SK-N-SH (cell line): ENCODE results near the gene RTN4RL1. TPM values are rescaled to one million over a fixed set of nuclear protein-coding genes. Genes with fewer than 3 reads are reported as not detected.

Experiments used
- CTCF ChIA-PET: fragments of 300-600, 350-600 bp; formaldehyde crosslinking; extraction: SDS; loops from one replicate; lab custom pipeline; 2021; lab: Yijun Ruan, JAX
- POLR2A ChIA-PET: fragments of 350-600 bp; sonication (Branson Sonifier 250); formaldehyde crosslinking; extraction: SDS; loops from one replicate; lab custom pipeline; 2020; ENCODE audit warnings: antibody characterized with exemption, inconsistent platforms; lab: Yijun Ruan, JAX
- DNase-seq: peaks from one replicate; pipeline ENCODE4 v3.0.0; 2012
- H2AFZ ChIP-seq: fragments of 200-600 bp; sonication (generic); 2 replicates; pipeline ENCODE4 v1.8.1; 2016; ENCODE audit warnings: antibody characterized with exemption, mild to moderate bottlenecking, low read depth
- H3F3A ChIP-seq: fragments of 200-600 bp; sonication (generic); replicated peaks from 2 replicates; pipeline ENCODE3; 2016; ENCODE audit warnings: antibody characterized with exemption, mild to moderate bottlenecking; ENCODE audit not compliant: insufficient read depth
- H3K27ac ChIP-seq, 2 experiments: fragments of 200-500 bp in 1 of 2; fragments of 200-600 bp in 1 of 2; sonication (Bioruptor generic) in 1 of 2; sonication (generic), shearing (Covaris generic) in 1 of 2; 2 replicates each; pipeline versions ENCODE4 v1.5.1 to v1.6.1; 2014 to 2016; ENCODE audit warnings: low read depth in 2 of 2, inconsistent platforms in 1 of 2, low read length in 1 of 2, mild to moderate bottlenecking in 1 of 2, mixed read lengths in 1 of 2
- H3K27me3 ChIP-seq: fragments of 200-600 bp; sonication (generic), shearing (Covaris generic); 2 replicates; pipeline ENCODE4 v1.6.1; 2016; ENCODE audit warnings: mixed run types; ENCODE audit not compliant: insufficient read depth
- H3K36me3 ChIP-seq, 2 experiments: fragments of 200-500 bp in 1 of 2; fragments of 200-600 bp in 1 of 2; sonication (Bioruptor generic) in 1 of 2; sonication (generic) in 1 of 2; replicated peaks in 1 of 2; 2 replicates each; pipeline versions ENCODE3 to v1.5.1; 2014 to 2016; ENCODE audit warnings: low read length in 1 of 2, mild to moderate bottlenecking in 1 of 2; ENCODE audit not compliant: insufficient read depth in 2 of 2, control insufficient read depth in 1 of 2
- H3K4me1 ChIP-seq, 2 experiments: fragments of 200-500 bp in 1 of 2; fragments of 200-600 bp in 1 of 2; sonication (Bioruptor generic) in 1 of 2; sonication (generic), shearing (Covaris generic) in 1 of 2; 2 replicates each; pipeline versions ENCODE4 v1.5.1 to v1.6.1; 2014 to 2016; ENCODE audit warnings: low read depth in 1 of 2, low read length in 1 of 2, mixed run types in 1 of 2; ENCODE audit not compliant: insufficient read depth in 2 of 2, control insufficient read depth in 1 of 2
- H3K4me2 ChIP-seq: fragments of 200-600 bp; sonication (generic), shearing (Covaris generic); 2 replicates; pipeline ENCODE4 v1.6.1; 2017; ENCODE audit warnings: mixed run types
- H3K4me3 ChIP-seq, 2 experiments: fragments of 200-500 bp in 1 of 2; fragments of 200-600 bp in 1 of 2; sonication (Bioruptor generic) in 1 of 2; sonication (generic), shearing (Covaris generic) in 1 of 2; 2 replicates each; pipeline versions ENCODE4 v1.5.1 to v1.8.1; 2014 to 2016; ENCODE audit warnings: low read depth in 2 of 2, inconsistent platforms in 1 of 2, low read length in 1 of 2, mild to moderate bottlenecking in 1 of 2, mixed read lengths in 1 of 2, moderate library complexity in 1 of 2
- H3K79me2 ChIP-seq: fragments of 200-600 bp; sonication (generic); 2 replicates; pipeline ENCODE4 v1.8.1; 2017; ENCODE audit warnings: mild to moderate bottlenecking; ENCODE audit not compliant: insufficient read depth
- H3K9ac ChIP-seq: fragments of 200-600 bp; sonication (generic); 2 replicates; pipeline ENCODE4 v1.6.1; 2017; ENCODE audit warnings: mixed run types
- H3K9me2 ChIP-seq: fragments of 200-600 bp; sonication (generic); 2 replicates; pipeline ENCODE4 v1.6.1; 2017; ENCODE audit warnings: mixed run types
- H3K9me3 ChIP-seq: fragments of 200-600 bp; sonication (generic); 2 replicates; pipeline ENCODE4 v1.6.1; 2017; ENCODE audit warnings: mixed run types, mild to moderate bottlenecking, moderate library complexity
- H4K20me1 ChIP-seq: fragments of 200-600 bp; sonication (generic); 2 replicates; pipeline ENCODE4 v1.6.1; 2017; ENCODE audit warnings: mild to moderate bottlenecking, mixed run types; ENCODE audit not compliant: insufficient read depth
- FOXJ3 ChIP-seq: sonication (generic); formaldehyde crosslinking; IDR thresholded peaks from 2 replicates; pipeline ENCODE4 v1.5.1; 2020; ENCODE audit warnings: mild to moderate bottlenecking, missing genetic modification reagents
- GABPA ChIP-seq: IDR thresholded peaks from 2 replicates; pipeline ENCODE4 v1.4.0; 2012; ENCODE audit warnings: low read depth, mild to moderate bottlenecking
- MXI1 ChIP-seq: IDR thresholded peaks from 2 replicates; pipeline ENCODE4 v1.6.1; 2012; ENCODE audit warnings: mild to moderate bottlenecking, low read depth, low read length, improper control_type of control experiment
- RAD21 ChIP-seq: IDR thresholded peaks from 2 replicates; pipeline ENCODE4 v1.6.1; 2012; ENCODE audit warnings: mild to moderate bottlenecking, low read length
- SIN3A ChIP-seq: IDR thresholded peaks from 2 replicates; pipeline ENCODE4 v1.6.1; 2012; ENCODE audit warnings: low read depth, mild to moderate bottlenecking, low read length, moderate library complexity, borderline replicate concordance
- TAF1 ChIP-seq: IDR thresholded peaks from 2 replicates; pipeline ENCODE4 v1.6.1; 2012; ENCODE audit warnings: low read depth, mild to moderate bottlenecking, low read length, moderate library complexity, borderline replicate concordance
- TCF12 ChIP-seq: IDR thresholded peaks from 2 replicates; pipeline ENCODE4 v1.4.0; 2012
- whole genome bisulfite sequencing: methylation state at CpG from one replicate; pipeline ENCODE4 v1.1.6; 2017; ENCODE audit warnings: low lambda C conversion rate; 5-methylcytosine and 5-hydroxymethylcytosine counted together
- polyA plus RNA-seq, 3 experiments: library from polyadenylated mRNA; depleted of rRNA; stranded (reverse); fragments of >200 nt; gene quantifications; 2 replicates each; pipeline ENCODE4 v1.2.3, GENCODE V29; 2012
- TF ChIP-seq, protein P1 (sequence below): IDR thresholded peaks from 2 replicates; pipeline ENCODE4 v1.6.1; 2012; ENCODE audit warnings: mild to moderate bottlenecking, low read depth, low read length, moderate library complexity
- TF ChIP-seq, protein P2 (sequence below): fragments of 200-600 bp; sonication (generic); IDR thresholded peaks from 2 replicates; pipeline ENCODE4 v1.6.1; 2017; ENCODE audit warnings: antibody characterized with exemption, mild to moderate bottlenecking, moderate library complexity
- TF ChIP-seq, protein P3 (sequence below): fragments of 150-350 bp; IDR thresholded peaks from 2 replicates; pipeline ENCODE4 v1.6.1; 2017; ENCODE audit warnings: antibody characterized with exemption, low read length, low read depth, borderline replicate concordance

RTN4RL1 gene
- polyA plus RNA-seq, 1 of the 3 experiments (the other 2 are of a cell fraction), result 0.07 TPM

DNA sequence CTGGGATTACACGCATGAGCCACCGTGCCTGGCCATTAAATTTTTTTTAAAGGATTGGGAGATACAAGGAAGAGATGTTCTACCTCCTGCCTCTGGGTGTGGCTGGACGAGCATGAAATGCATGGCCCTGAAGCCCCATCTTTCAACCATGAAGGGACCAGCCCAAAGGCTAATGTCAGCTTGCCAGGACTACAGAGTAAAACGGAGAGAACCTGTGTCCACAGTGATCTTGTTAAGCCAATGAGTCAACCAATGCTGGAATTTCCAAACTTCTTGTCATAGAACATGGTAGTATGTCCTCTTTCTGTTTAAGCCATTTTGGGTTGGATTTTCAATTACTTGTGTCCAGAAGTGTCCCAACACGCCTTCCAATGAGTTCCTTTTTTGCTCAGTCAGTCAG is 71.3 kb downstream of the RTN4RL1 start:
- no peaks in the 10 kb centered on the region for H3K9me3 ChIP-seq
- H3K36me3 ChIP-seq, result no peaks in the 10 kb centered on the region
- TF ChIP-seq, protein P1, sequence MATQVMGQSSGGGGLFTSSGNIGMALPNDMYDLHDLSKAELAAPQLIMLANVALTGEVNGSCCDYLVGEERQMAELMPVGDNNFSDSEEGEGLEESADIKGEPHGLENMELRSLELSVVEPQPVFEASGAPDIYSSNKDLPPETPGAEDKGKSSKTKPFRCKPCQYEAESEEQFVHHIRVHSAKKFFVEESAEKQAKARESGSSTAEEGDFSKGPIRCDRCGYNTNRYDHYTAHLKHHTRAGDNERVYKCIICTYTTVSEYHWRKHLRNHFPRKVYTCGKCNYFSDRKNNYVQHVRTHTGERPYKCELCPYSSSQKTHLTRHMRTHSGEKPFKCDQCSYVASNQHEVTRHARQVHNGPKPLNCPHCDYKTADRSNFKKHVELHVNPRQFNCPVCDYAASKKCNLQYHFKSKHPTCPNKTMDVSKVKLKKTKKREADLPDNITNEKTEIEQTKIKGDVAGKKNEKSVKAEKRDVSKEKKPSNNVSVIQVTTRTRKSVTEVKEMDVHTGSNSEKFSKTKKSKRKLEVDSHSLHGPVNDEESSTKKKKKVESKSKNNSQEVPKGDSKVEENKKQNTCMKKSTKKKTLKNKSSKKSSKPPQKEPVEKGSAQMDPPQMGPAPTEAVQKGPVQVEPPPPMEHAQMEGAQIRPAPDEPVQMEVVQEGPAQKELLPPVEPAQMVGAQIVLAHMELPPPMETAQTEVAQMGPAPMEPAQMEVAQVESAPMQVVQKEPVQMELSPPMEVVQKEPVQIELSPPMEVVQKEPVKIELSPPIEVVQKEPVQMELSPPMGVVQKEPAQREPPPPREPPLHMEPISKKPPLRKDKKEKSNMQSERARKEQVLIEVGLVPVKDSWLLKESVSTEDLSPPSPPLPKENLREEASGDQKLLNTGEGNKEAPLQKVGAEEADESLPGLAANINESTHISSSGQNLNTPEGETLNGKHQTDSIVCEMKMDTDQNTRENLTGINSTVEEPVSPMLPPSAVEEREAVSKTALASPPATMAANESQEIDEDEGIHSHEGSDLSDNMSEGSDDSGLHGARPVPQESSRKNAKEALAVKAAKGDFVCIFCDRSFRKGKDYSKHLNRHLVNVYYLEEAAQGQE, result no peak
- TF ChIP-seq TAF1, result no peak
- TF ChIP-seq, protein P2, sequence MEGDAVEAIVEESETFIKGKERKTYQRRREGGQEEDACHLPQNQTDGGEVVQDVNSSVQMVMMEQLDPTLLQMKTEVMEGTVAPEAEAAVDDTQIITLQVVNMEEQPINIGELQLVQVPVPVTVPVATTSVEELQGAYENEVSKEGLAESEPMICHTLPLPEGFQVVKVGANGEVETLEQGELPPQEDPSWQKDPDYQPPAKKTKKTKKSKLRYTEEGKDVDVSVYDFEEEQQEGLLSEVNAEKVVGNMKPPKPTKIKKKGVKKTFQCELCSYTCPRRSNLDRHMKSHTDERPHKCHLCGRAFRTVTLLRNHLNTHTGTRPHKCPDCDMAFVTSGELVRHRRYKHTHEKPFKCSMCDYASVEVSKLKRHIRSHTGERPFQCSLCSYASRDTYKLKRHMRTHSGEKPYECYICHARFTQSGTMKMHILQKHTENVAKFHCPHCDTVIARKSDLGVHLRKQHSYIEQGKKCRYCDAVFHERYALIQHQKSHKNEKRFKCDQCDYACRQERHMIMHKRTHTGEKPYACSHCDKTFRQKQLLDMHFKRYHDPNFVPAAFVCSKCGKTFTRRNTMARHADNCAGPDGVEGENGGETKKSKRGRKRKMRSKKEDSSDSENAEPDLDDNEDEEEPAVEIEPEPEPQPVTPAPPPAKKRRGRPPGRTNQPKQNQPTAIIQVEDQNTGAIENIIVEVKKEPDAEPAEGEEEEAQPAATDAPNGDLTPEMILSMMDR, result no peak
- no peak for TF ChIP-seq TCF12
- no peak for TF ChIP-seq GABPA
- no peak for TF ChIP-seq MXI1
- TF ChIP-seq, all 33 proteins: peak for 0
- Histone ChIP-seq H3F3A (no peaks in the 10 kb centered on the region), H3K79me2 (no peaks in the 10 kb centered on the region), H3K27me3 (no peaks in the 10 kb centered on the region), H2AFZ (no peak overlapping the region), H3K9me2 (no peaks in the 10 kb centered on the region), H3K27ac (no peak overlapping the region), H4K20me1 (no peaks in the 10 kb centered on the region), H3K4me1 (no peaks in the 10 kb centered on the region), H3K9ac (no peak overlapping the region), H3K4me2 (no peak overlapping the region), H3K4me3 (no peak overlapping the region)
- ChIA-PET POLR2A (no interaction called here), CTCF (no interaction called here)
- no peak for DNase-seq
- 70% methylated on average over 5 of the region's 5 CpGs for WGBS

DNA sequence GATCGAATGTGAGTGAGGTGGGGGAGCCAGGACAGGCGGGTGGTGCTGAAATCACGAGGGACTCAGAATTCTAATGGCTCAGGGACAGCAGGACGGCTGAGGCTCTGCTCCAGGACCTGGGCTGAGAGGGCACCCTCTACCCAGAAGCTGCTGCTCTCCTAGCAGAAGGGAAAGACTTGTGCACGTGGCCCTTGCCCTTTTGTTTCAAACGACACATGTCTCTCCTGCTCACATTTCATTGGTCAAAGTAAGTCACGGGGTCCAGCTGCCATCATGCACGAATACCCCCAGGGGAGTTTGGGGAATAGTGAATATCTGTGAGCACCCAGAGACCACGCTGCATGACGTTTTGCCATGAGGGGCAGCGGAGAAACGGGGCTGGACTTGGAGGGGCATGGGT is 73.2 kb downstream of the RTN4RL1 start:
- WGBS, result 56% methylated on average over 7 of the region's 12 CpGs
- Histone ChIP-seq H3K4me1 (no peaks in the 10 kb centered on the region; a peak in 1 of 4 replicates), H3K36me3 (no peaks in the 10 kb centered on the region), H3K27ac (no peak overlapping the region), H3K9ac (no peak overlapping the region), H3K27me3 (no peaks in the 10 kb centered on the region), H3K9me2 (no peaks in the 10 kb centered on the region), H3K9me3 (no peaks in the 10 kb centered on the region), H3K4me3 (no peak overlapping the region), H4K20me1 (no peaks in the 10 kb centered on the region), H3K79me2 (no peaks in the 10 kb centered on the region), H3K4me2 (no peak overlapping the region), H3F3A (no peaks in the 10 kb centered on the region), H2AFZ (no peak overlapping the region)
- TF ChIP-seq, protein P3, sequence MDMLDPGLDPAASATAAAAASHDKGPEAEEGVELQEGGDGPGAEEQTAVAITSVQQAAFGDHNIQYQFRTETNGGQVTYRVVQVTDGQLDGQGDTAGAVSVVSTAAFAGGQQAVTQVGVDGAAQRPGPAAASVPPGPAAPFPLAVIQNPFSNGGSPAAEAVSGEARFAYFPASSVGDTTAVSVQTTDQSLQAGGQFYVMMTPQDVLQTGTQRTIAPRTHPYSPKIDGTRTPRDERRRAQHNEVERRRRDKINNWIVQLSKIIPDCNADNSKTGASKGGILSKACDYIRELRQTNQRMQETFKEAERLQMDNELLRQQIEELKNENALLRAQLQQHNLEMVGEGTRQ, result no peak
- TF ChIP-seq TAF1 (no peak), RAD21 (no peak), TCF12 (no peak), FOXJ3 (no peak), SIN3A (no peak), GABPA (no peak)
- TF ChIP-seq, protein P2, result no peak
- POLR2A ChIA-PET, result no interaction called here
- no peak for DNase-seq
- CTCF ChIA-PET, result no interaction called here
